Stimulated activated naive CD4-positive, alpha-beta T cell (primary cell): ENCODE data around the gene FMNL1.
"Not testable (repeated sequence)": the region's sequence is repeated elsewhere in the genome, so short reads cannot be mapped to it uniquely, and the experiment has no call there.

Experiments
- DNase-seq, 6 experiments: peaks; one replicate each; lab custom pipeline; 2025; lab: John Stamatoyannopoulos, UW

Gene FMNL1

GRCh38 chr17:45234641-45235415 is 13.1 kb downstream of the FMNL1 start:
- DNase-seq = peak; percentile 15 to 45 (median 36)

GRCh38 chr17:45235416-45236281 is 14.0 kb downstream of the FMNL1 start:
- DNase-seq = peak; percentile 42 to 83 (median 68)

DNA sequence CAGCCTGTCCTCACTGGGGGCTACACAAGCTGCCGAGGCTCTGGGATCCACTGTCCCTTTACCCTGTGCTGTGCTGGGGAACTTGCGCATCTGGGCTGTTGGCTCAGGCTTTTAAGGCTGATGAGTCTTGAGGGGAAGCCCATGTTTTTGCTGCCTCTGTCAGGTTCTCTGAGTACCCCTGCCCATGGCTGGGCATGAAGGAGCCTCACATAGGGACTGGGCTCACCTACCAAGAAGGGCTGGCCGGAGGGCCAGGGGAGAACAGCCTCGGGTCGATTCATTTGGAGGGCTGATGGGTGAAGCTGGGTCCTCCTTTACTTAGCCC is 14.6 kb downstream of the FMNL1 start:
- DNase-seq = no peak

- DNase-seq = no peak
These were observed 16.0 kb downstream of the FMNL1 start for GRCh38 chr17:45237686-45238085.

GRCh38 chr17:45238155-45238774 is 16.6 kb downstream of the FMNL1 start:
- no peak for DNase-seq

DNA sequence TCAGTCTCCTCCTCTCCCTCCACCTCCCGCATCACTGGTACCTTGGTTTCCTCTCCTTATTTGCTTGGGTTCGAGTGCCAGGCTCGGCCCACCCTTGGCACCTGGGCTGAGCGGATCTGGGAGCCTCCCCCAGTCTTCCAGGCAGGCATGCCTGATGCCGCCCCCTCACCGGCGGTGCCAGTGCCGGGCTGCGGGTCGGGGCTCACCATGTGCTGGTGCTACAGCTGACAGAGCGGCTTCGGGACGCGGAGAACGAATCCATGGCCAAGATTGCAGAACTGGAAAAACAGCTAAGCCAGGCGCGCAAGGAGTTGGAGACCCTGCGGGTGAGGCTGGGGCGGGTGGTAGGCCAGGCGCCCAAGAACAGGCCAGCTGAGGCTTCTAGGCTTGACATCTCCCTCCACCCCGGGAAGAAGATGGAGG is 19.2 kb downstream of the FMNL1 start:
- DNase-seq = no peak

DNA sequence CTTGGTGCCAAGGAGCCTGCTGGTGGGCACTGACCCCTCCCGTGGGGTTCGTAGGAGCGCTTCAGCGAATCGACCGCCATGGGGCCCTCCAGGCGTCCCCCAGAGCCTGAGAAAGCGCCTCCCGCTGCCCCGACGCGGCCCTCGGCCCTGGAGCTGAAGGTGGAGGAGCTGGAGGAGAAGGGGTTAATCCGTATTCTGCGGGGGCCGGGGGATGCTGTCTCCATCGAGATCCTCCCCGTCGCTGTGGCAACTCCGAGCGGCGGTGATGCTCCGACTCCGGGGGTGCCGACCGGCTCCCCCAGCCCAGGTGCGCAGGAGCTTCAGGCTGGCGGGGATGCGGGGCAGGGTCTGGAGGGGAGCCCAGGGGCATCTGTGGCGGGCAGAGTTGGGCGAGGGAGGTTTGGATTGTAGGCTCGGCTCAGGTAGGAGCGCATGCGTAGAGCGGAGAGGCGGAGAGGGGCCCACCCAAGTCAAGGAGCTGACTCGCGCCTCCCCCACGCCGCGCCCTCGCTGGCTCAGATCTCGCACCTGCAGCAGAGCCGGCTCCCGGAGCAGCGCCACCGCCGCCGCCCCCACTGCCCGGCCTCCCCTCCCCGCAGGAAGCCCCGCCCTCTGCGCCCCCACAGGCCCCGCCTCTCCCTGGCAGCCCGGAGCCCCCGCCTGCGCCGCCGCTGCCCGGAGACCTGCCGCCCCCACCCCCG is 19.8 kb downstream of the FMNL1 start:
- no peak for DNase-seq

DNA sequence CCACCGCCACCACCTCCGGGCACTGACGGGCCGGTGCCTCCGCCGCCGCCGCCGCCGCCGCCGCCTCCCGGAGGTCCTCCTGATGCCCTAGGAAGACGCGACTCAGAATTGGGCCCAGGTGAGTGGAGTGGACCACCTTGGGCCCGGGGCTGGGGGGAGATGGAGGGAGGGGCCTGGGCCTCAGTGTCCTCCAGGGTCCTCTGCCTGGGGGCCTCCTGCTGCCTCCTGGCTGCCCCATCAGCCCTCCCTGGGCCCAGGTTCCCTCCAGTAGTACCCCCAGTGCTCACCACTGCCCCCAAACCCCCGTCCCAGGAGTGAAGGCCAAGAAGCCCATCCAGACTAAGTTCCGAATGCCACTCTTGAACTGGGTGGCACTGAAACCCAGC is 20.3 kb downstream of the FMNL1 start:
- DNase-seq = no peak

GRCh38 chr17:45243750-45244149 is 22.1 kb downstream of the FMNL1 start:
- no peak for DNase-seq

- DNase-seq = no peak
These were observed 23.3 kb downstream of the FMNL1 start for GRCh38 chr17:45244725-45245656.

- DNase-seq = no peak
These were observed 24.7 kb downstream of the FMNL1 start for GRCh38 chr17:45246338-45246737.

DNA sequence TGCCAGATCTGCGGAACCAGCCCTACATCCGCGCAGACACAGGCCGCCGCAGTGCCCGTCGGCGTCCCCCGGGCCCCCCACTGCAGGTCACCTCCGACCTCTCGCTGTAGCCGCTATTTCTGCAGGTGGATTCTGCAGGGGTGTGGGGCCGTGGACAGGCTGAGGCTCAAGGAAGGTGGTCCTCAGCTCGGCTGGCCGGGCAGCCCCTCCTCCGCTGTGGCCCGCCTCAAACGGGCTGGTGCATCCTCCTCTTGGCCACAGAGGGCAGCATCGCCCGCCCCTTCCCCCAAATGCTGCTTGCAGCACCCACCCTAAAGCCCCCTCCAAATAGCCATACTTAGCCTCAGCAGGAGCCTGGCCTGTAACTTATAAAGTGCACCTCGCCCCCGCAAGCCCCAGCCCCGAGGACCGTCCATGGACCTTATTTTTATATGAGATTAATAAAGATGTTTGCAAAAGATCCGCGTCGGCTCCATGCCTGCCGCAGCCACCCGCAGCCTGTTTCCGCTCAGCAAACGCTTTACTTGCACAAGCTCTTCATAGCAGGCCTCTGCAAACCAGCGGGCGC is 25.3 kb downstream of the FMNL1 start:
- peak in 2 of 6 experiments; percentile 34 to 64 for DNase-seq

- DNase-seq = peak; percentile 83 to 94 (median 87)
These were observed 25.9 kb downstream of the FMNL1 start for GRCh38 chr17:45247429-45248131.

GRCh38 chr17:45248132-45248957 is 26.7 kb downstream of the FMNL1 start:
- peak; percentile 78 to 88 (median 82) for DNase-seq

DNA sequence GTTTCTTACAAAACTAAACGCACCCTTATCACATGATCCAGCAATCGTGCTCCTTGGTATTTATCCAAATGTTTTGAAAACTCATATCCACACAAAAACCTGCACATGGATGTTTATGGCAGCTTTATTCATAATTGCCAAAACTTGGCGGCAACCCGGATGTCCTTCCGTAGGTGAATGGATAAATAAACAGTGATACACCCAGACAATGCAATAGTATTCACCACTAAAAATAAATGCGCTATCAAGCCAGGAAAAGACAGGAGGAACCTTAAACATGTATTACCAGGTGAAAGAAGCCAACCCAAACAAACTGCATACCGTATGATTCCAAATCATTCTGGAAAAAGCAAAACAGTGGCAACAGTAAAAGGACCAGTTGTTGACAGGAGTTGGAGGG is 30.2 kb downstream of the FMNL1 start:
- no peak for DNase-seq

- not testable (repeated sequence) for DNase-seq
These were observed 31.6 kb downstream of the FMNL1 start for GRCh38 chr17:45253237-45253636.

DNA sequence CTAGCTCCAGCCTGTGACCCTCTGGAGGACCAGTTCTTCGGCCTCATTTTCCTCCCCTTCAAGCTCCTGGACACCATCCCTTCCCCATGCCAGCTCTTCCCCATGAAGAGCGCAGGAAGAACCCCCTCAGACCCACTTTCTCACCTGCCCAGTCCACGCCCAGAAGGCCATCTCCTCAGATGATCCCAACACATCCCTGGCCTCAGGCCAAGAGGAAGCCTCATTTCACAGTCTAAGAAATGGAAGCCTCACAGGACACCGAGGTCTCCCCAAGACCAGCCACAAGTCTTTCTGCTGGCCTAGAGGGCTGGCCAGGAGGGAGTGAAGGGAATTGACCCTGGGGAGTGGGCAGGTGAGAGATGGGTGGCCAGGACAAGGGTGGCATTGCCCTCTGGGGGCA is 32.2 kb downstream of the FMNL1 start:
- DNase-seq = no peak

GRCh38 chr17:45255358-45255757 is 33.7 kb downstream of the FMNL1 start:
- no peak for DNase-seq
